Psoas muscle (tissue), 8 donors: Measurements from ENCODE around the gene TM6SF1. TPM values are rescaled to one million over a fixed set of nuclear protein-coding genes. Genes with fewer than 3 reads are reported as not detected.
"Not testable (repeated sequence)": the region's sequence is repeated elsewhere in the genome, so short reads cannot be mapped to it uniquely, and the experiment has no call there.

Experiments used
- ATAC-seq, 4 donors: fragments of 200-7000 bp; cut with Tn5 transposase; one replicate each; pipeline ENCODE4 v1.9.1; 2020; ENCODE audit warnings: moderate library complexity in 3 of 4, mild to moderate bottlenecking in 2 of 4
- DNase-seq, 2 donors: peaks; one replicate each; pipeline ENCODE4 v3.0.0-alpha.2; 2020
- H3K27ac ChIP-seq: fragments of 200-600 bp; one replicate; pipeline ENCODE4 v1.8.0; 2022
- H3K27me3 ChIP-seq, 3 donors: fragments of 200-600 bp in 1 of 3; one replicate each; pipeline versions ENCODE4 v1.6.1 to v1.8.0; 2013 to 2022; ENCODE audit warnings: low read length in 2 of 3, mild to moderate bottlenecking in 2 of 3, moderate library complexity in 1 of 3; ENCODE audit not compliant: insufficient read depth in 3 of 3
- H3K36me3 ChIP-seq, 2 donors: fragments of 200-600 bp in 1 of 2; one replicate each; pipeline versions ENCODE4 v1.6.1 to v1.8.0; 2013 to 2022; ENCODE audit warnings: low read depth in 1 of 2, mild to moderate bottlenecking in 1 of 2, moderate library complexity in 1 of 2; ENCODE audit not compliant: insufficient read depth in 1 of 2
- H3K4me1 ChIP-seq: fragments of 200-600 bp; one replicate; pipeline ENCODE4 v1.8.0; 2022
- H3K4me3 ChIP-seq: fragments of 200-600 bp; one replicate; pipeline ENCODE4 v1.8.0; 2022; ENCODE audit warnings: mild to moderate bottlenecking
- H3K9me3 ChIP-seq: fragments of 200-600 bp; one replicate; pipeline ENCODE4 v1.8.0; 2022
- WGBS, 3 donors: extraction: QIAGEN DNeasy Blood & Tissue Kit; methylation state at CpG; one replicate each; pipeline versions ENCODE4 v1.1.6 to v1.1.7; 2013; 5-methylcytosine and 5-hydroxymethylcytosine counted together
- intact Hi-C, 2 donors: fragments of 100-400 bp; cut with DNase I; formaldehyde crosslinking; loops; one replicate each; pipeline versions ENCODE4 v1.11.0 to v1.14.2; 2022
- polyA plus RNA-seq, 3 donors: library from polyadenylated mRNA; stranded (reverse); fragments of 200-250 nt; gene quantifications; one replicate each; pipeline ENCODE4 v1.2.3, GENCODE V29; 2013
- total RNA-seq, 4 donors: library from RNA; stranded (reverse); fragmentation: NEBNext Ultra II Directional in 2 of 4; extraction: Animal tissue kit (Norgen Biotek cat#: 25700) in 2 of 4; gene quantifications; one replicate each; pipeline versions ENCODE4 v1.2.1 to v1.2.4, GENCODE V29; 2021 to 2023
- TF ChIP-seq, protein P1 (sequence below): fragments of 200-600 bp; IDR thresholded peaks from one replicate; pipeline ENCODE4 v1.8.0; 2022; ENCODE audit warnings: antibody characterized with exemption
- donor health status: healthy with polysubstance abuse.
- donor health status: DM: no; HTN: no; CAD: no; lungs with moderate emphysema.
- donor health status: Bipolar disorder and iron deficiency.
- donor health status: healthy.
- donor health status: DM: yes; HTN: yes; CAD: no.
- donor health status: DM: no; HTN: no; CAD: no.
- donor health status: DM: no; HTN: no; CAD: no.
- donor health status: DM: yes; HTN: yes; CAD: no.

TM6SF1 gene
- total and polyA plus RNA-seq, 7 donors, result 9.2 to 23.4 (median 13.8) TPM

DNA sequence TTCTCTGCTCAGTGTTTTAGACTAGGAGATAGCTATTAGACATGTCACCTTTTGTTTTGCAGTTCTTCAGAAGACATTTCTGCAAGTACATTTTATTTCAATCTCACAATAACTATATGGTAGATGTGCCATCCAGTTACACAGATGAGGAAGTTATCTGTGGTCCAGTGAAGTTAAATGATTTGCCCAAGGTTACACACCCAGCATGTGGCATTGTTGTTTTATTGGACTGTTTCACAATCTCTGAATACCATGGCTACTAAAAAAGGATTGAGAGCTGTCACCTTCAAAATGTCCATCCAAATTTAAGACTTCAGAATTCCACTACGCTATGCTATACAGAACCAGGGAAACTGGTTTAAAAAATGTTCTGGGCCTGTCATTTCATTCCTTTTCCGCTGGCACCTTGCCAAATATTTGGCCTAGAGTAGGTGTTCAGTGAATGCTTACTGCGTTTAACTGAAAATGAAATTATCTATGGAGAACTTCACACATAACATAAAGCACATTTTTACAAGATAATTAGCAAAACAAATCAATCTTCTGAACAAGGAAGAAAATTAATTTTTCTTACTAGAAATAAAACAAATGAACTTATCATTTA lies 20.2 kb downstream of the TM6SF1 start:
- no peak overlapping the region for H3K27ac ChIP-seq
- WGBS, 3 donors, result 52 to 58% (median 53%) methylated on average over 3 of the region's 3 CpGs
- peaks cover 0 to 79% of the 10 kb centered on the region in 2 donors for H3K36me3 ChIP-seq
- H3K27me3 ChIP-seq, result no peaks in the 10 kb centered on the region
- ATAC-seq, result no peak
- no peak for DNase-seq
- intact Hi-C loops, result no loop called here
- H3K9me3 ChIP-seq, result no peaks in the 10 kb centered on the region
- no peak overlapping the region for H3K4me3 ChIP-seq
- TF ChIP-seq, protein P1, sequence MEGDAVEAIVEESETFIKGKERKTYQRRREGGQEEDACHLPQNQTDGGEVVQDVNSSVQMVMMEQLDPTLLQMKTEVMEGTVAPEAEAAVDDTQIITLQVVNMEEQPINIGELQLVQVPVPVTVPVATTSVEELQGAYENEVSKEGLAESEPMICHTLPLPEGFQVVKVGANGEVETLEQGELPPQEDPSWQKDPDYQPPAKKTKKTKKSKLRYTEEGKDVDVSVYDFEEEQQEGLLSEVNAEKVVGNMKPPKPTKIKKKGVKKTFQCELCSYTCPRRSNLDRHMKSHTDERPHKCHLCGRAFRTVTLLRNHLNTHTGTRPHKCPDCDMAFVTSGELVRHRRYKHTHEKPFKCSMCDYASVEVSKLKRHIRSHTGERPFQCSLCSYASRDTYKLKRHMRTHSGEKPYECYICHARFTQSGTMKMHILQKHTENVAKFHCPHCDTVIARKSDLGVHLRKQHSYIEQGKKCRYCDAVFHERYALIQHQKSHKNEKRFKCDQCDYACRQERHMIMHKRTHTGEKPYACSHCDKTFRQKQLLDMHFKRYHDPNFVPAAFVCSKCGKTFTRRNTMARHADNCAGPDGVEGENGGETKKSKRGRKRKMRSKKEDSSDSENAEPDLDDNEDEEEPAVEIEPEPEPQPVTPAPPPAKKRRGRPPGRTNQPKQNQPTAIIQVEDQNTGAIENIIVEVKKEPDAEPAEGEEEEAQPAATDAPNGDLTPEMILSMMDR, result no peak
- H3K4me1 ChIP-seq, result no peaks in the 10 kb centered on the region

DNA sequence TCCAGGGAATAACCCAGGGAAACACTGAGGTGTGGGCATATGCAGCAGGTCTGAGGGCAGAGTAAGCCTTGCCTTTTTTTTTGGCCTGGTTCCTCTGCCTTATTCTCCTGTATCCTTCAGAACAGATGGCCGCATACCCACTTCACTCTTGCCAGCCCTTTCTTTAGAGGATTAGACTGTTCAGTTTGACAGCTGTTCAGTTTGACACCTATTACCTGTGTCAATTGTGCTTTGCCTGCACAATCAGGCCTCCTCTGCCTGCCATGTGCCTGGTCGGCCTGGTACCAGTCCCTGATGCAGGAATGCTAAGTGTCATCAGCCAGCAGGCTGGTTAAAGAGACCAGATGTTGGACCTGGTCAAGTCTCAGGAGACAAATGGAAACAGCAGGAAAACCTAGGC lies 22.3 kb downstream of the TM6SF1 start:
- Histone ChIP-seq H3K36me3 (peaks cover 0 to 83% of the 10 kb centered on the region in 2 donors), H3K27me3 (no peaks in the 10 kb centered on the region), H3K4me3 (no peak overlapping the region), H3K9me3 (no peaks in the 10 kb centered on the region), H3K27ac (no peak overlapping the region), H3K4me1 (no peaks in the 10 kb centered on the region)
- intact Hi-C loops, result no loop called here
- TF ChIP-seq, protein P1, result no peak
- DNase-seq (no peak), ATAC-seq (no peak)
- 79 to 92% (median 88%) methylated on average over 2 of the region's 2 CpGs for WGBS, 3 donors

DNA sequence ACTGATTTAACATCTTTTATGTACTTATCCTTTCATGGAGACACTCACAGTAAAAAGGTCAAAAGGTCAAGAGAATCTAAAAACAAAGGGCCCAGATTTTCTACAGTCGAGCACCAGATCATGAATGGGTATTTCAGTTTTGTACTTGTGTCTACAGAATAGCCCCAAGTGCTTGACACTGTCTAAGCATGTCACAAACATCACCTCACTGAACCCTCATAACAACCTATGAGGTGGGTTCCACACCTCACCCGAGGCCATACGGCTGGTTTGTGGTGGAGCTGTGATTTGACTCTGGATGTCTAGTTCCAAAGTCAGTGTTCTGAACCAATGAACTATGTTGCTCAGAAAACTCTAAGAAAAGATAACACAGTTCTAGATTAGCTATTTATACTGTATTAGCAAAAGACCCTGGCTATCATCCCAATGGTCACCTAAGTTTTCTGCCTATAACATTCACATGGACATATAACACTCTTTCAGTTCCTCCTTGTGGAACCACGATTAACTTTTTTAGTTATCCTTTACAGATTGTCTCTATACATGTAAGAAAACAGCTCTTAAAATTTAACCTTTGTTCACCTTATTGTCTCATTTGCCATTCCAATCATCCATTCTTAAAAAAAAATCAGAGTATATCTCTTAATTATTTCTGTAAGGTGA lies 25.5 kb downstream of the TM6SF1 start:
- Histone ChIP-seq H3K4me3 (no peak overlapping the region), H3K27me3 (no peaks in the 10 kb centered on the region), H3K4me1 (no peaks in the 10 kb centered on the region), H3K27ac (no peak overlapping the region), H3K9me3 (no peaks in the 10 kb centered on the region), H3K36me3 (peaks cover 0 to 96% of the 10 kb centered on the region in 2 donors)
- TF ChIP-seq, protein P1, result no peak
- ATAC-seq, result no peak
- DNase-seq, result no peak
- intact Hi-C loops, result no loop called here
- 87 to 93% (median 91%) methylated on average over 4 of the region's 4 CpGs for WGBS, 3 donors

DNA sequence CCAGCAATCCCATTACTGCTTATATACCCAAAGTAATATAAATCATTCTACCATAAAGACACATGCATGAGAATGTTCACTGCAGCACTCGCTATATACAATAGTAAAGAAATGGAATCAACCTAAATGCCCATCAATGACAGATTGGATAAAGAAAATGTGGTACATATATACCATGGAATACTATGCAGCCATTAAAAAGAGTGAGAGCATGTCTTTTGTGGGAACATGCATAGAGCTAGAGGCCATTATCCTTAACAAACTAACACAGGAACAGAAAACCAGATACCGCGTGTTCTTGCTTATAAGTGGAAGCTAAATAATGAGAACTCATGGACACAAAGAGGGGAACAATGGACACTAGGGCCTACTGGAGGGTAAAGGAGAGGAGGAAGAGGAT lies 34.7 kb downstream of the TM6SF1 start:
- whole genome bisulfite sequencing, 3 donors, result 97 to 99% (median 99%) methylated on average over 3 of the region's 3 CpGs
- DNase-seq, intact Hi-C loops, H3K9me3 ChIP-seq, H3K27ac ChIP-seq, H3K4me1 ChIP-seq, H3K4me3 ChIP-seq, ATAC-seq, H3K27me3 ChIP-seq: not testable (repeated sequence)
- H3K36me3 ChIP-seq, result peaks cover 3 to 42% of the 10 kb centered on the region in 2 donors

DNA sequence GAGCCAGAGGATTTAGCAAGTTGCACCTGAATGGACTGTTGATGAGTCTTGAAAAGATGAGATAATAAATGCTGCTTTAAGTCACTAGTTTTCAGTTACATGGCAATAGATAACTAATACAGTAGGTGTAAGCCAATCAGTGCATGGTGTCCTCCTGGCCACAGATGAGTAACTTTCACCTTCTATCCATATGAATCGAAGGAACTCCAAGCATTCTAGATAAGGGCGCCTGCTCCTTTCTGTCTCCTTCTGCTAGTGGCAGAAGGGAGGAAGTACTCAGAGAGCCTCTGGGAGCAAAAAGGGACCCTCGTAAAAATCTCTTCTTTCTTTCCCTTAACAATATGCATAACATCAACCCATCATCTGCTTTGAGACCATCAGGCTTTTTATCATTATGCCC lies 37.3 kb downstream of the TM6SF1 start:
- TF ChIP-seq, protein P1, result no peak
- Histone ChIP-seq H3K4me1 (no peaks in the 10 kb centered on the region), H3K27ac (no peak overlapping the region), H3K4me3 (no peak overlapping the region), H3K36me3 (peaks cover 0 to 23% of the 10 kb centered on the region in 2 donors), H3K9me3 (no peaks in the 10 kb centered on the region), H3K27me3 (no peaks in the 10 kb centered on the region)
- intact Hi-C loops, result no loop called here
- WGBS, 3 donors, result 94 to 100% (median 94%) methylated on average over 3 of the region's 3 CpGs
- ATAC-seq (no peak), DNase-seq (no peak)
